ENCODE data around the gene CASK.

CASK gene

DNA sequence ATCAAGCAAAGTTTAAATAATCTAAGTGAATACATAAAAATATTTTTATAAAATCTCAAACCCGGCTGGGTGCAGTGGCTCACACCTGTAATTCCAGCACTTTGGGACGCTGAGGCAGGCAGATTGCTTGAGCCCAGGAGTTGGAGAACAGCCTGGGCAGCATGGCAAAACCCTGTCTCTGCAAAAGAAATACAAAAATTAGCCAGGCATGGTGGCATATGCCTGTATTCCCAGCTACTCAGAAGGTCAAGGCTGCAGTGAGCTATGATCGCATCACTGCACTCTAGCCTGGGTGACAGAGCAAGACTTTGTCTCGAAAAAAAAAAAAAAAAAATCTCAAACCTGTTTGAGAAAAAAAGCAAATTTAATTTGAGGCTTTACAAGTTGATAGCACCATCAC is 331.4 kb downstream of the CASK start:
- TF ChIP-seq SPI1 (IDR thresholded peaks at IDR 0.05; ENCODE audit: low read depth, low read length) = no peak
- TF ChIP-seq POLR2A (IDR thresholded peaks at IDR 0.05; ENCODE audit: low read depth, low read length) = no peak
- TF ChIP-seq POU2F2 (IDR thresholded peaks at IDR 0.05; ENCODE audit: low read depth, low read length) = no peak
- TF ChIP-seq PAX5 (IDR thresholded peaks at IDR 0.05; ENCODE audit: insufficient read depth, low read length, severe bottlenecking) = no peak
- no peak for TF ChIP-seq POLR2AphosphoS5 (IDR thresholded peaks at IDR 0.05; ENCODE audit: low read depth, low read length)
- TF ChIP-seq TAF1 (IDR thresholded peaks at IDR 0.05; ENCODE audit: low read depth, low read length) = no peak
- DNase-seq (ENCODE audit: insufficient read length, low spot score) (no peak), FAIRE-seq (no peak)

DNA sequence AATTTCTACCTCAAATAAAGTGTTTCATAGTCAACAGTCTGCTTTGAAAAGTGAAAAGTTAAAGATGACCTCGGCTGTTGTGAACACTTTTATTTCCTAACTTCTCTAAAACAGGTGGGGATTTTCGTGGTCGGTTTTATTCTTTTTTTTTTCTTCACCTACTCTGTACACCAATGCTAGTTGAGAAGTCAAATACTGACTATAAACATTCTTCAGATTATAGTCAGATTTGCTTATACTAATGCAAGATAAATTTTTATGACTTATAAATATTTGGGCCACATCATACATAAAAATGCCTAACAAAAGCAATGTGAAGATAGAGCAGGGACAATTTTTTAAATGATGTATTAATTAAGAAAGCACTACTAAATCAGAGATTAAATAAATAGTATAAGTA is 332.7 kb downstream of the CASK start:
- TF ChIP-seq POLR2A (IDR thresholded peaks at IDR 0.05; ENCODE audit: low read depth, low read length) (no peak), POLR2AphosphoS5 (IDR thresholded peaks at IDR 0.05; ENCODE audit: low read depth, low read length) (no peak), TAF1 (IDR thresholded peaks at IDR 0.05; ENCODE audit: low read depth, low read length) (no peak), SPI1 (IDR thresholded peaks at IDR 0.05; ENCODE audit: low read depth, low read length) (no peak), POU2F2 (IDR thresholded peaks at IDR 0.05; ENCODE audit: low read depth, low read length) (no peak), PAX5 (IDR thresholded peaks at IDR 0.05; ENCODE audit: insufficient read depth, low read length, severe bottlenecking) (no peak)
- DNase-seq (ENCODE audit: insufficient read length, low spot score) (no peak), FAIRE-seq (no peak)

DNA sequence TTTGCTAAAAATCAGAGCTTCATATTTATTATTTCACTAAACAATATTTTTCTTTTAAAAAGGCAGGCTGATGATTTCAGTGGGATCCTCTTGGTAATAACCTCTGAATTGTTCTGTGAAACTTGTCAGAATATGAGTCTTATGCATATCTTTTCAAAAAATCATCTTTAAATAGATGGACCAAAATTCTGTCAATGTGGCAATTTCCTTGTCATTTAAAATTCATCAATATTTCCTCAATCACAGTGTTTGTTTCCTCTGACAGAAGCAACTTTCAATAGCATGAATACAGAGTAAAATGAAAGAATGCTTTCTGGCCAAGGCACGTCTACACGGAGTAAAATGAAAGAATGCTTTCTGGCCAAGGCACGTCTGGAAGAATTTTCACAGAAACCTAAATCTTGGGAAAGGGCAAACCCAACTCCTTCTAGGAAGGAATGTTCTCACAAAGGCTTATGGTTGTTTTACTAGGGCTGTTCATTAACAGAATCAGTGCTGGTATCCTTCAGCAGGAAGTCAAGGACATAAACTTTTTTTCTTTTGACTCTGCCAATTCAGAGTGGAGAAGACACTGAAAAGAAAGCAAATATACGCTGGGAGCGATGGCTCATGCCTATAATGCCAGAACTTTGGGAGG is 333.6 kb downstream of the CASK start:
- TF ChIP-seq POLR2A (IDR thresholded peaks at IDR 0.05; ENCODE audit: low read depth, low read length) = no peak
- TF ChIP-seq POU2F2 (IDR thresholded peaks at IDR 0.05; ENCODE audit: low read depth, low read length) = no peak
- FAIRE-seq = no peak
- DNase-seq (ENCODE audit: insufficient read length, low spot score) = no peak

DNA sequence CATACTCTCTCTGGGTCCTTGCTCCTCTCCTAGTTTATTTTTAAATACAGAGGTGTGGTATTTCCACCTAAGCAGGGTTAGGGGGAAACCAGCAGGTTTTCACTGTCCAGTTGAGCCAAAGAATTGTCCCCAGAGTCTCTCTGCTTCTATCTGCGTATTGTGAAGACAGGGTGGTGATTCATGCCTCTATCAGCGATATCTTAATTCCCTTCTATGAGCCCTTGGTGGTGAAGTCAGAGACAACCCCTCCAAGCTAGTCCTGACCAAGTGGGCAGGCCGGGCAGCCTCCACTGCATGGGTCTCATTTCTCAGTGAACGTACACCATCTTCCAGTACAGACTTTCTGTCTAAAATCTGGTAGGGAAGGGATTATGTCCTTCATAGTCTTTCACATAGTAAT is 335.1 kb downstream of the CASK start:
- FAIRE-seq = no peak
- TF ChIP-seq POLR2A (IDR thresholded peaks at IDR 0.05; ENCODE audit: low read depth, low read length) (no peak), SPI1 (IDR thresholded peaks at IDR 0.05; ENCODE audit: low read depth, low read length) (no peak), TAF1 (IDR thresholded peaks at IDR 0.05; ENCODE audit: low read depth, low read length) (no peak)

DNA sequence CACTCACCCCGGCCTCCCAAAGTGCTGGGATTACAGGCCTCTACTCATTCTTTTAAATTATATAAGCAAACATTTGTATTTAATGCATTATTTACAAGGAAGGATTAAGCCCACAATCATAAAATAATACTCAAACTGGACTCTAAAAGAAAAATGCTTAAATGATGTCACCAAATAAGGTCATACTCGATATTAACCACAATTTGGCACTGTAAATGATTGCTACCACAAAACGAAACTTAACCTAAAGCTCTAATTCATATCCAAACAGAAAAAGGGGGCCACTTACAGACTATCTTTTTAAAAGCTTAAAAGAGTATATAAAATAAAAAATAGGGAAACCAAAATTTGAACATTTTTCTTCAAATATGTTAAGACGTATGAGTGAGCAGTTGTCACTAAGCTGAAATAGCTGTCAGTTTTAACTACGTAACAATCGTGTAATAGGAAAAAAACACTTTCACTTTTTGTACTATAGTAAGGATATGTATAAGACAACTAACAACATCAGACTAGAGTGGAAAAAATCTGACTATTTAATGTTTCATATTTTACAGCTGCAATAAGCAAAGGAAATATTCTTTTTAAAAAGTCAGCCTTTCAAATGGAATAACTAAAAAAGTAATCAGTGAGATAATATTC is 342.8 kb downstream of the CASK start:
- TF ChIP-seq TAF1 (IDR thresholded peaks at IDR 0.05; ENCODE audit: low read depth, low read length) (no peak), POU2F2 (IDR thresholded peaks at IDR 0.05; ENCODE audit: low read depth, low read length) (no peak), POLR2A (IDR thresholded peaks at IDR 0.05; ENCODE audit: low read depth, low read length) (no peak), POLR2AphosphoS5 (IDR thresholded peaks at IDR 0.05; ENCODE audit: low read depth, low read length) (no peak), SPI1 (IDR thresholded peaks at IDR 0.05; ENCODE audit: low read depth, low read length) (no peak), PAX5 (IDR thresholded peaks at IDR 0.05; ENCODE audit: insufficient read depth, low read length, severe bottlenecking) (no peak)
- FAIRE-seq (no peak), DNase-seq (ENCODE audit: insufficient read length, low spot score) (no peak)

More for the DNA sequence above, 335.1 kb downstream of the CASK start:
- no peak for DNase-seq (ENCODE audit: insufficient read length, low spot score)

DNA sequence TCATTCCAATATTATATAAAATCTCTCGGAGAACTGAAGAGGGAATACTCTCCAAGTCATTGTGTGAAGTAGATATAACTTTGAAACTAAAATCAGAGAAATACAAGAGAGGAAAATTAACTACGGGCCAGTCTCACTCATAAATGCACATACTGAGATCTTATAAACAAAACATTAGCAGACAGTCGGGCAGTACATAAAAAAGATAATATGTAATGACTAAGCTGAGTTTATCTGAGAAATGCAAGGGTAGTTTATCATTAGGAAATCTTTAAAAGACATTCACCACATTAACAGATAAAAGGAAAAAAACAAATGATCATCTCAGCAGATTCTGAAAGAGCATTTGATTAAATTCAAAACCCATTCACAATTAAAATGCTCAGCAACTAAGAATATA is 359.5 kb downstream of the CASK start:
- TF ChIP-seq PAX5 (IDR thresholded peaks at IDR 0.05; ENCODE audit: insufficient read depth, low read length, severe bottlenecking) (no peak), POLR2A (IDR thresholded peaks at IDR 0.05; ENCODE audit: low read depth, low read length) (no peak), POLR2AphosphoS5 (IDR thresholded peaks at IDR 0.05; ENCODE audit: low read depth, low read length) (no peak), TAF1 (IDR thresholded peaks at IDR 0.05; ENCODE audit: low read depth, low read length) (no peak), SPI1 (IDR thresholded peaks at IDR 0.05; ENCODE audit: low read depth, low read length) (no peak), POU2F2 (IDR thresholded peaks at IDR 0.05; ENCODE audit: low read depth, low read length) (no peak)
- no peak for FAIRE-seq
- no peak for DNase-seq (ENCODE audit: insufficient read length, low spot score)

DNA sequence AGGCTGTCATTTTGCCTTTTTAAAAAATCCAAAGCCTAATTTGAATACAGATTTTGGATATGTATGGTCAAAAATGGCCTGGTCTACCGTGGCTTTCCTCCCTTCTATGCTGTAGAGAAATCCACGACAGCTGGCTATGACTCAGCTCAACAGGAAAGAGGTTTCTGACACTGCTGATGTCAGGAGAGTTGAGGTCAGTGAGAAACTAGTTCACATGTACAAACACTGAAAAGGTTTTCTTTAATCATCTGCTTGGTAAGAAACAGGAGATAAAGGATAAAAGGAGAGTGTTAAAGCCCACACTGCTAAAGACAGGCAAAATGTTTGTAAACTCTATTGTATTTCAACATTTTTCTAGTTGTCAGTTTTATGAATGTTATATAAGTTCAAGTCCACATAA is 362.3 kb downstream of the CASK start:
- TF ChIP-seq TAF1 (IDR thresholded peaks at IDR 0.05; ENCODE audit: low read depth, low read length) = no peak
- TF ChIP-seq PAX5 (IDR thresholded peaks at IDR 0.05; ENCODE audit: insufficient read depth, low read length, severe bottlenecking) = no peak
- no peak for TF ChIP-seq POLR2AphosphoS5 (IDR thresholded peaks at IDR 0.05; ENCODE audit: low read depth, low read length)
- no peak for TF ChIP-seq SPI1 (IDR thresholded peaks at IDR 0.05; ENCODE audit: low read depth, low read length)
- no peak for TF ChIP-seq POU2F2 (IDR thresholded peaks at IDR 0.05; ENCODE audit: low read depth, low read length)
- TF ChIP-seq POLR2A (IDR thresholded peaks at IDR 0.05; ENCODE audit: low read depth, low read length) = no peak
- peak; percentile 4 for DNase-seq (ENCODE audit: insufficient read length, low spot score)
- FAIRE-seq = no peak

DNA sequence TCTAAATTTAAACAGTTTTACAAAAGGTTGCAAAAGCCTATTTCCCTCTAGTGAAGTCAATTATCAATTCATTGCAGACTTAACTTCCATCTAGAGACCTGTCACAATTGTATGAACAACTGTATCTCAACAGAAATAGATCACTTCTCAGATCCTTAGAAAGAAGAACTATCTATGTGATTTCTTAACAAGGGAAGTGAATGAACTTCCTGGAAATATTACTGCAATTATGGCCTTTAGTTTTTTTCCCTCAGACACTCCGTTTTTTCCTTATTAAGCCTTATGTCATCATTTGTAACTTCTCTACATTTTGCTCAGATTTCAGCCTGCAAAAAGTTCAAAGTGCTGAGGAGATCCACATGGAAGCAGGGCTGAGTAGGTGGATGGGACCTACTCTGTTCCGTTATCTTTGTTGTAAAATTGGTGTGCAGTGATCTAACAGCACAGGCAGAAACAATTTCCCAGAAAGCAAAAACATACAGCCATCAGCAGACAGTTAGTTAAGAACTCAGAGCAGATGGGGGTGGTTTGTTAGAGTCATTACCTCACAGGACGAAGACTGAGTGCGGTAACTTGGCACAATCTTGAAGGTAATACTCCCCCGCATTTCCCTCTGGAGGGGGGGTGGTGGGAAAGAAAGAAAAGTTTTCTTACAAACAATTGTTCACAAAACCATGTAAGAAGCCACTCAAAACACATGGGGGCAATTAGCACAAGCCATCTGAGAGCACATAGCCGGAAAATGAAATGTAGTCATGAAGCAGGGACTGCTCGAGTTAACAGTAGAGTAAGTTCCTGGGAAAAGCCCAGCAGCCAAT is 363.9 kb downstream of the CASK start:
- DNase-seq (ENCODE audit: insufficient read length, low spot score) (no peak), FAIRE-seq (peak; percentile 50)
- no peak for TF ChIP-seq PAX5 (IDR thresholded peaks at IDR 0.05; ENCODE audit: insufficient read depth, low read length, severe bottlenecking)
- TF ChIP-seq SPI1 (IDR thresholded peaks at IDR 0.05; ENCODE audit: low read depth, low read length) = no peak
- TF ChIP-seq TAF1 (IDR thresholded peaks at IDR 0.05; ENCODE audit: low read depth, low read length) = no peak
- TF ChIP-seq POLR2AphosphoS5 (IDR thresholded peaks at IDR 0.05; ENCODE audit: low read depth, low read length) = no peak
- TF ChIP-seq POLR2A (IDR thresholded peaks at IDR 0.05; ENCODE audit: low read depth, low read length) = no peak
- no peak for TF ChIP-seq POU2F2 (IDR thresholded peaks at IDR 0.05; ENCODE audit: low read depth, low read length)

DNA sequence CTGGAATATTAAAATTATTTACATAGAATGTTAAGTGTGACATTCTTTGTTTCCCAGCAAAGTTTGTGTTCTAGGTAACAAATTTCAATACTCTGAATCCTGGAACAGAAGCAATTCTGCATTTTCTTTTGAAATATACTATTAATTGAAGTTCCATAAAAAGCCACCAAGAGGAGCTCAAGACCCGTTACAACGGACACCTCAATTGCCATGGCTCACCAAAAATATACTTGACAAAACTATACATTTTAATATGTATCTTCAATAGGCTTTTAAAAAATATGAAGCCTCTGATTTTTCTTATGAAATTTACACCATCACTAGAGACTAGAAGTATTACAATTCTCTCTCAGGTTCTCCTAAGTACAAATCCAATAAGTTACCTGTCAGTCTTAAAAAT is 364.8 kb downstream of the CASK start:
- no peak for FAIRE-seq
- no peak for TF ChIP-seq TAF1 (IDR thresholded peaks at IDR 0.05; ENCODE audit: low read depth, low read length)
- TF ChIP-seq POLR2AphosphoS5 (IDR thresholded peaks at IDR 0.05; ENCODE audit: low read depth, low read length) = no peak
- no peak for TF ChIP-seq PAX5 (IDR thresholded peaks at IDR 0.05; ENCODE audit: insufficient read depth, low read length, severe bottlenecking)
- no peak for TF ChIP-seq POLR2A (IDR thresholded peaks at IDR 0.05; ENCODE audit: low read depth, low read length)
- no peak for TF ChIP-seq SPI1 (IDR thresholded peaks at IDR 0.05; ENCODE audit: low read depth, low read length)
- TF ChIP-seq POU2F2 (IDR thresholded peaks at IDR 0.05; ENCODE audit: low read depth, low read length) = no peak
- DNase-seq (ENCODE audit: insufficient read length, low spot score) = no peak
